ENCODE measurements around the gene HES5. TPM values are rescaled to one million over a fixed set of nuclear protein-coding genes. Genes with fewer than 3 reads are reported as not detected.

The HES5 gene
- total and polyA plus RNA-seq, 2 of the 13 experiments (the other 11 are each of a cell fraction or from before 2014, with no cell fraction given), result not detected

DNA sequence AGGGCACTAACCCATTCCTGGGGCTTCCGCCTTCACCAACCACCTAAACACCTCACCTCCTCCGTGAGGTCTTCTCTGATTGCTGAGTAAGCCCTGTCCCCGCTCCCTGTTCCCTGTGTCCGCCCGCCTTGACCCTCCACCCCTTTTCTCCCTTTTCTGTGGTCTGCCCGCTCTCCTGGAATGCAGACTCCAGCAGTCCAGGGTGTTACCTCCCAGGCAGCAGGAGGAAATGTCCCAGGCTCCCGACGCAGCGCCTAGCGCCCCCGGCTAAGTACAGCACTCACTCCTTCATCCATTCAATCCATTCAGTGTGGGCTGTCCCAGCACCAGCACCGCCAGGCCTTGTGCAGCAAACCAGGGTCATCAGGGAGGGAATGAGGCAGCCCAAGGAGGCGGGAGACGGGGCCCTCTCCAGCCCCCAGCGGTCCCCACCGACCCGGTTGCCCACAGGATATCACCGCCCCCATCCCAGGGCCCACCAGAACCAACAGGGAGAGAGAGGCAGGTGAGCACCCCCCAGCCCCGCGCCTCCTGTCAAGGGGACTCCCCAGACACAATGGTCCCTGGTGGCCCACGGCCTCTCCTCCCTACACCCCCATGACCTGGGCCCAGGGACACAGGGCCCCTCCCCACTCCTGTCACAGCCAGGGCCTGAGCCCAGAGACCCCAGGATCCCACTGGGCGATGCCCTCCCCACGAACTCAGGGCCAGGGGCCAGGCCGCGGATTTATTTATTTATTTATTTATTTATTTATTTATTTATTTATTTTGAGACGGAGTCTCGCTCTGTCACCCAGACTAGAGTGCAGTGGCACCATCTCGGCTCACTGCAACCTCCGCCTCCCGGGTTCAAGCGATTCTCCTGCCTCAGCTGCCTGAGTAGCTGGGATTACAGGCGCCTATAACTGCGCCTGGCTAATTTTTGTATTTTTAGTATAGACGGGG, 36.3 kb upstream of the HES5 start:
- CTCF ChIA-PET (ENCODE audit: low intra/inter-chr PET ratio, low total read pairs), result no interaction called here
- no peak overlapping the region for H3K9ac ChIP-seq (ENCODE audit: insufficient read depth, low read depth, low read length)
- intact Hi-C loops (cut with micrococcal nuclease; ENCODE audit: unreplicated experiment), result no loop called here
- ATAC-seq (peak; percentile 25), DNase-seq (ENCODE audit: low spot score) (no peak), FAIRE-seq (no peak)
- 48% methylated on average over 25 of the region's 34 CpGs for WGBS (ENCODE audit: low lambda C conversion rate)
- in situ Hi-C loops (cut with HindIII; ENCODE audit: extremely low pct_ligation_motif_present, low pct_unique_long_range_greater_than_20kb), result no loop called here
- H3K27me3 ChIP-seq (ENCODE audit: control insufficient read depth in 1 of 2, insufficient read depth in 2 of 2, low read length in 2 of 2), result peaks cover 5 to 34% of the 10 kb centered on the region in 2 experiments; a peak in 4 of 5 replicates
- no peak overlapping the region for H3K27ac ChIP-seq (ENCODE audit: extremely low read length, insufficient read depth, low read length)
- no peaks in the 10 kb centered on the region for H4K20me1 ChIP-seq (ENCODE audit: insufficient read depth, low read length)
- H3K4me1 ChIP-seq (ENCODE audit: insufficient read depth, low read length), result peaks cover 31% of the 10 kb centered on the region
- BruUV-seq (replicated peaks), result no TSS peak
- no peaks in the 10 kb centered on the region for H3K79me2 ChIP-seq (ENCODE audit: insufficient read depth, low read length)
- H2AFZ ChIP-seq (ENCODE audit: low read length), result no peak overlapping the region
- H3K36me3 ChIP-seq (replicated peaks in 1 of 2; ENCODE audit: control insufficient read depth in 1 of 2, insufficient read depth in 2 of 2, low read length in 2 of 2), result no peaks in the 10 kb centered on the region
- H3K4me2 ChIP-seq (ENCODE audit: low read depth, low read length), result no peak overlapping the region
- POLR2A ChIA-PET, result interaction anchor here (1.7 kb wide), 1 partner anchor 10 kb away, joined by 5 read pairs; the partner anchor contains the start of gene TNFRSF14
- no peaks in the 10 kb centered on the region for H3K9me3 ChIP-seq (ENCODE audit: low read length)
- TF ChIP-seq ERF (CRISPR knock-in tag; IDR thresholded peaks at IDR 0.05) (no peak), KLF6 (CRISPR knock-in tag; IDR thresholded peaks at IDR 0.05) (no peak), THAP11 (CRISPR knock-in tag; IDR thresholded peaks at IDR 0.05) (no peak), TBP (CRISPR knock-in tag; IDR thresholded peaks at IDR 0.05) (no peak), KLF11 (CRISPR knock-in tag; IDR thresholded peaks at IDR 0.05) (no peak), PHF20 (CRISPR knock-in tag; IDR thresholded peaks at IDR 0.05) (no peak), ZNF558 (CRISPR knock-in tag; IDR thresholded peaks at IDR 0.05; ENCODE audit: borderline replicate concordance) (no peak), NCOA1 (CRISPR knock-in tag; IDR thresholded peaks at IDR 0.05) (no peak)
- no peak overlapping the region for H3K4me3 ChIP-seq (replicated peaks in 1 of 3; ENCODE audit: insufficient read depth in 1 of 3, low read depth in 2 of 3, low read length in 3 of 3)

All from HepG2 (cell line).